Thyroid gland (tissue), 4 donors: Measurements from ENCODE around the gene PDCD10.

Source experiments
- CTCF ChIP-seq, 6 experiments: fragments of 200-600 bp in 3 of 6; fragments of 450-650 bp in 3 of 6; sonication (generic) in 3 of 6; IDR thresholded peaks; one replicate each; pipeline ENCODE4 v1.5.1; 2016 to 2019; ENCODE audit warnings: antibody characterized with exemption in 6 of 6, mild to moderate bottlenecking in 2 of 6, inconsistent platforms in 1 of 6, moderate library complexity in 1 of 6
- POLR2A ChIP-seq, 2 donors: fragments of 450-650 bp; IDR thresholded peaks; one replicate each; pipeline ENCODE4 v1.6.1; 2017; ENCODE audit warnings: antibody characterized with exemption in 2 of 2, mild to moderate bottlenecking in 2 of 2, moderate library complexity in 1 of 2

- no peak for TF ChIP-seq CTCF (IDR thresholded peaks at IDR 0.05)
- no peak for TF ChIP-seq POLR2A (IDR thresholded peaks at IDR 0.05)
Measured at GRCh38 chr3:167700926-167701325, 33.8 kb downstream of the PDCD10 start.
